Germinal center (tissue), 1 donor: ENCODE results near the gene RRP1B.

Source experiments
- DNase-seq: peaks from one replicate; pipeline ENCODE4 v3.0.0; 2012; ENCODE audit warnings: mixed read lengths, low spot score

The RRP1B gene

GRCh38 chr21:43740497-43741156, 81.3 kb downstream of the RRP1B start:
- no peak for DNase-seq

DNA sequence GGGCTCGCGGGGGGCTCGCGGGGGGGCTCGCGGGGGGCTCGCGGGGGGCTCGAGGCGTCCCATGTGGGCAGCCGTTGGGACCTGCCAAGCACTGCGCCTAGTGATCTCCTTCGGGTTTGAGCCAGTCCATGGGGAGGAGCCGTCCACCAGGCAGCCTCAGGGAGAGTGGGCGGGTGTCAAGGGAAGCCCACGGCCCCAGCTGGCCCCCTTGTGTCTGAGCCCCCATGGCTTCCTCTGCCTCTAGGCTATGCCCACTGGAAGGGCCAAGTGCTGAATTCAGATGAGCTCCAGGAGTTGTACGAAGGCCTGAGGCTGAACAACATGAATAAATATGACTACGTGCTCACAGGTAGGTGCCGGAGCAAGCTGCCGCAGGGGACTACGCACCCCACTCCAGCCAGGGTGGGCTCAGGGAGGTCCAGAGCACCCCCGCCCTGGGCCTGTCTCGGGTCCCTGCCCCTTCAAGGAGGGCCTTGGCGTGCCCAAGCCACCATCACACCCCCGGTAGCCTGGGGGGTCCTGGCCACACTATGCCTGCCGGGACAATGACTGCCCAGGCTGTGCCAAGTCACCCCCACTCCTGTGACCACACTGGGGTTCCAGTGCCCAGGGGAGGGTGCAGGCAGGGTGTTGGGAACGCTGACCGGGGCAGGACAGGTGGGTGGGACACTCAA, 82.2 kb downstream of the RRP1B start:
- no peak for DNase-seq

DNA sequence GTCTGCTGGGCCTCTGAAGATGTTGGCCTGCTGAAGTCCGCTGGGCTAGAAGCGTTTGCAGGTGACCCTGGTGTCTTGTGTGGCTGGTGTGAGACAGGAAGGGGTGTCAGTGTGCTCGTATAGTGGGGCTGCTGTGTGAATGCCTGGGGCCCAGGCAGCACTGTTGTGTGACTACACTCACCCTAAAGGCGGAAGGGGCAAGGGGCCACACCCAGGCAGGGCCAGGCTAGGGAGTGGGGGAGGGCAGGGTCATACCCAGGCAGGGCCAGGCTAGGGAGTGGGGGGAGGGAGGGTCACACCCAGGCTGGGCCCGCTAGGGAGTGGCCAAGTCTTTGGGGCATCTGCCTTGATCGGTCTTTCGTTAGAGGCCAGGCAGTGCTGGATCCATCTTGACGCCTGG, 84.6 kb downstream of the RRP1B start:
- DNase-seq = no peak

- DNase-seq = no peak
Observed at GRCh38 chr21:43744725-43745124, 85.4 kb downstream of the RRP1B start.
